Parathyroid adenoma (tissue), 2 donors: ENCODE measurements around the gene NPM1.

ENCODE experiments used
- H2AFZ ChIP-seq: fragments of 300-600 bp; sonication (generic); one replicate; pipeline ENCODE4 v1.7.0; 2017; ENCODE audit warnings: antibody characterized with exemption, mild to moderate bottlenecking
- H3K27ac ChIP-seq: fragments of 300-600 bp; sonication (generic); one replicate; pipeline ENCODE4 v1.7.0; 2017
- H3K27me3 ChIP-seq: fragments of 300-600 bp; sonication (generic); one replicate; pipeline ENCODE4 v1.7.0; 2017; ENCODE audit warnings: low read length; ENCODE audit not compliant: control insufficient read depth, insufficient read depth
- H3K36me3 ChIP-seq: fragments of 300-600 bp; sonication (generic); one replicate; pipeline ENCODE4 v1.7.0; 2017; ENCODE audit warnings: low read length; ENCODE audit not compliant: control insufficient read depth, insufficient read depth
- H3K4me1 ChIP-seq: fragments of 300-600 bp; sonication (generic); one replicate; pipeline ENCODE4 v1.7.0; 2017; ENCODE audit warnings: control low read depth
- H3K4me2 ChIP-seq: fragments of 300-600 bp; sonication (generic); one replicate; pipeline ENCODE4 v1.7.0; 2017; ENCODE audit warnings: low read length
- H3K4me3 ChIP-seq: fragments of 300-600 bp; sonication (generic); one replicate; pipeline ENCODE4 v1.7.0; 2017; ENCODE audit warnings: low read depth, low read length
- H3K79me2 ChIP-seq: fragments of 300-600 bp; sonication (generic); one replicate; pipeline ENCODE4 v1.7.0; 2017; ENCODE audit warnings: control low read depth
- H3K9ac ChIP-seq: fragments of 300-600 bp; sonication (generic); one replicate; pipeline ENCODE4 v1.7.0; 2017; ENCODE audit warnings: mild to moderate bottlenecking
- H3K9me3 ChIP-seq: fragments of 300-600 bp; sonication (generic); one replicate; pipeline ENCODE4 v1.7.0; 2017; ENCODE audit warnings: low read length; ENCODE audit not compliant: control insufficient read depth
- CTCF ChIP-seq: fragments of 300-600 bp; sonication (generic); IDR thresholded peaks from one replicate; pipeline ENCODE4 v1.7.0; 2017; ENCODE audit warnings: antibody characterized with exemption, mild to moderate bottlenecking
- donor health status: primary hyperparathyroidism.

Gene NPM1

DNA sequence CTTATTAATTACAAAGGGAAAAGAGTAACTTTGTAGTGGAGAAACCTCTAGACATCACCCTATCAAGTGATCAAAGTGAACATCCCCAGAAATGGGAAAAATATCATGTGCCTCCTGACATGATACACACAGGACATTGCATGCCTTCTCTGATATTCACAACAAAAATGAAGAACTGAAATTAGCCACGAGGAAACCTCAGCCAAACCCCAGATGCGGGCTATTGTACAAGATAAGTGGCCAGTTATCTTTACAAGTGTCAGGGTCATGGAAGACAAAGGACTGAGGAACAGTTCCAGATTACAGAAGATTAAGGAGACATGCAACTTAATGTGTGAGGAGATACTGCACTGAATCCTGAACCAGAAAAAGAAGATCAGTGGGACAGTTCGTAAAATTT, 23.8 kb upstream of the NPM1 start:
- no peaks in the 10 kb centered on the region for H3K4me1 ChIP-seq
- H3K27ac ChIP-seq, result no peak overlapping the region
- no peaks in the 10 kb centered on the region for H3K79me2 ChIP-seq
- no peak overlapping the region for H3K9ac ChIP-seq
- H3K36me3 ChIP-seq, result no peaks in the 10 kb centered on the region
- H3K4me3 ChIP-seq, result no peak overlapping the region
- no peak overlapping the region for H3K4me2 ChIP-seq
- no peaks in the 10 kb centered on the region for H3K9me3 ChIP-seq
- no peak overlapping the region for H2AFZ ChIP-seq
- no peaks in the 10 kb centered on the region for H3K27me3 ChIP-seq
- TF ChIP-seq CTCF, result no peak

DNA sequence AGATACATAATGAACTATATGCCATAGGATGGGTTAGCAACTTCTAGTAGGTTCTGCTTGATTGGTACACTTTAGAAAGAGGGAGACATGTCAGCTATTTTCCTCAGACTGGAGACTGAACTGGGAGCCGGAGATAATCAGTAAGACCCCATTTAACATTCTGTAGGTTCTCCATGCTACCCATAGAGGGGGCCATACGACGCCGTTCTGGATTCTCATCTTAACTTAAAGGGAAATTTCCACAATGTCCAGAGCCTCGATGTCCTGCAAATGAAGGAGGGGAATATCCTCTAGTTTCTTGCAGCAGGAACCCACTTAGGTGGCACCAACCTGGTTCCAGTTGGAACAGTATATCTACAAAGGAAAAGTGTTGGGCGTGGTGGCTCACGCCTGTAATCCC, 22.3 kb upstream of the NPM1 start:
- H3K9ac ChIP-seq, result no peak overlapping the region
- no peaks in the 10 kb centered on the region for H3K79me2 ChIP-seq
- H3K27me3 ChIP-seq, result no peaks in the 10 kb centered on the region
- H3K4me3 ChIP-seq, result no peak overlapping the region
- H3K9me3 ChIP-seq, result no peaks in the 10 kb centered on the region
- TF ChIP-seq CTCF, result no peak
- no peak overlapping the region for H2AFZ ChIP-seq
- no peak overlapping the region for H3K4me2 ChIP-seq
- no peaks in the 10 kb centered on the region for H3K36me3 ChIP-seq
- H3K27ac ChIP-seq, result no peak overlapping the region
- no peaks in the 10 kb centered on the region for H3K4me1 ChIP-seq

- Histone ChIP-seq H3K4me2 (no peak overlapping the region), H2AFZ (no peak overlapping the region), H3K36me3 (no peaks in the 10 kb centered on the region), H3K9me3 (no peaks in the 10 kb centered on the region), H3K27ac (no peak overlapping the region), H3K9ac (no peak overlapping the region), H3K27me3 (no peaks in the 10 kb centered on the region), H3K4me3 (no peak overlapping the region), H3K79me2 (no peaks in the 10 kb centered on the region), H3K4me1 (no peaks in the 10 kb centered on the region)
- no peak for TF ChIP-seq CTCF
Measured at GRCh38 chr5:171366645-171367044, 21.0 kb upstream of the NPM1 start.

DNA sequence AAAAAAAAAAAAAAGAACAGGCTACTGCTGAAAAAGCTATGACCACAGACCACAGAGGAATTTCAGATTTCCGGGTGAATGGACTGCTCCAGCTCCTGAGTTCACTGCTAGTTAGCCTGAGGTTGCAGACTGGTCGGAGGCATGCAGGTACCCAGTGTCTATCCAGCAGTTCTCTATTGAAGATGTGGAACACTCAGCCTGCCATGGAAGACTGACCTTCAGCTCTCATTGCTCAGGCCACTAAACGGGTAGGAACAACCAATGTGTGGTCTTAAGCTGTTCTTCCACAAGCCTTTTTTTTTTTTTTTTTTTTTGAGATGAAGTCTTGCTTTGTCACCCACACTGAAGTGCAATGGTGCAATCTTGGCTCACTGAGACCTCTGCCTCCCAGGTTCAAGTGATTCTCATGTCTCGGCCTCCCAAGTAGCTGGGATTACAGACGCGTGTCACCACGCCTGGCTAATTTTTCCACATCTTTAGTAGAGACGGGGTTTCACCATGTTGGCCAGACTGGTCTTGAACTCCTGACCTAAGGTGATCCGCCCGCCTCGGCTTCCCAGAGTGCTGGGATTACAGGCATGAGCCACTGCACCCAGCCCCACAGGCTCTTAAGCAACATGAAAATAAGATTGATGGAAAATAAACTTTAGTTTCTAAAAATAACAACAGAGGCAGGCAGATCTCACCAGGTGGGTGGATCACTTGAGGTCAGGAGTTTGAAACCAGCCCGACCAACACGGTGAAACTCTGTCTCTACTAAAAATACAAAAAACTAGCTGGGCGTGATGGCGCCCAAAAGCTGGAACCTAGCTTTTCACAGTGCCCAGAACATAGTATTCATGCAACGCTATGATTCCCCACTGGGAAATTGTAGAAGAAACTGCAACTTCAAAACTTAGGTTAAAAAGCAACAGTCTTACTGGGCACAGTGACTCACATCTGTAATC, 20.0 kb upstream of the NPM1 start:
- Histone ChIP-seq H3K36me3 (no peaks in the 10 kb centered on the region), H3K4me2 (no peak overlapping the region), H2AFZ (no peak overlapping the region), H3K4me3 (no peak overlapping the region), H3K27me3 (no peaks in the 10 kb centered on the region), H3K4me1 (no peaks in the 10 kb centered on the region), H3K79me2 (no peaks in the 10 kb centered on the region), H3K27ac (no peak overlapping the region), H3K9me3 (no peaks in the 10 kb centered on the region), H3K9ac (no peak overlapping the region)
- TF ChIP-seq CTCF, result no peak

GRCh38 chr5:171369056-171369455, 18.6 kb upstream of the NPM1 start:
- no peaks in the 10 kb centered on the region for H3K79me2 ChIP-seq
- no peak for TF ChIP-seq CTCF
- H3K4me3 ChIP-seq, result no peak overlapping the region
- no peak overlapping the region for H3K27ac ChIP-seq
- no peak overlapping the region for H3K4me2 ChIP-seq
- H3K4me1 ChIP-seq, result no peaks in the 10 kb centered on the region
- H3K9me3 ChIP-seq, result no peaks in the 10 kb centered on the region
- H3K9ac ChIP-seq, result no peak overlapping the region
- H2AFZ ChIP-seq, result no peak overlapping the region
- H3K36me3 ChIP-seq, result no peaks in the 10 kb centered on the region
- H3K27me3 ChIP-seq, result no peaks in the 10 kb centered on the region
